ENCODE results near the gene ARL2BP.

Gene ARL2BP

GRCh38 chr16:57284952-57285363 lies 39.9 kb downstream of the ARL2BP start:
- DNase-seq = no peak

DNA sequence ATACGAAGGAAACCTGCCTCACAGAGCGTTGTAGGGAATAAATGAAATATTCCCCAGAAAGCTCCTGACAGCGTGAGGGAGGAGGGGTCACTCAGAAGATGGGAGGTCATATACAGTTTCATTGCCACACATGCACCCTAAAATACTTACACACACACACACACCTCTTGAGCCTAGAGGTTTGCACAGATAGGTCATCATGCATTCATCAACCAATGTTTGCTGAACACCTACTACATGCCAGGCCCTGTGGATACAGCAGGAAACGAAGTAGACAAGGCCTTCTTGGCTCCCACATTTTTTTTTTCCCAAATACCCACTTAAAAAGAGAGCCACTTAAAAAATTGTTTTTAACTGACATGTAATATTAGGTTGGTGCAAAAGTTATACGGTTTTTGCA lies 40.3 kb downstream of the ARL2BP start:
- no peak for DNase-seq

- DNase-seq = no peak
Measured at GRCh38 chr16:57289391-57290257, 44.6 kb downstream of the ARL2BP start.

- DNase-seq = peak; percentile 66
Measured at GRCh38 chr16:57297856-57298255, 52.8 kb downstream of the ARL2BP start.

GRCh38 chr16:57299009-57299718 lies 54.1 kb downstream of the ARL2BP start:
- peak; percentile 54 for DNase-seq

GRCh38 chr16:57299719-57300386 lies 54.8 kb downstream of the ARL2BP start:
- DNase-seq = peak; percentile 80

DNA sequence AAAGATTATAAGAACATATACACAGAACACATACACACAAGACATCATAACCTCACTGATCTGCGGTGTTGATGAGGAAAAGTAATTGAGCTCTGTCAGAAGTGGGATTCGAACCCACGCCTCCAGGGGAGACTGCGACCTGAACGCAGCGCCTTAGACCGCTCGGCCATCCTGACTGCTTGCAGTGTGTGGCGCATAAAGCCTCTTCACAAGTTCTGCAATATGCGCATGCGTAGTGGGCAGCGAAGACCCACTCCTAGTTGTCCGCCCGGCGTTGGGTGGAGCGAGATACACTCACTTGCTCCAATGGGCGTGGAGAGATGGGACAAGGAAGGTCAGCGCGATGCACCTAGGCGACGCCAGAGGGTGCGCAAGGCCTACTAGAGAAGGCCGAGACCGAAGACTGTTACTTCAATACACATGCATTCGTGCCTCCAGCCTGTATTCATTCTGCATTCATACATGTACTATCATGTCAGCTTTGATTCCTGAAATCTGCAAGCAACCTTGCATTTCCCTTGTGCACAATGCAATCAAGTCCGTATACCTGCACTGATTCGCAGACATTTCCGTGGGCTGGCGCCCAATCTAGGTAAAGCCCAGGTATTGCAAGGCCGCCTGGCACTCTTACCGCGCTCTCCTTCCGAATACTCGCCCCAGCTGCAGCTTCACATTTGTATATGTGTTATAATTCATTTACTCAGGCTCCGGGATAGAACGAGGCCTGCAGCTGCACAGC lies 55.5 kb downstream of the ARL2BP start:
- DNase-seq = peak; percentile 97

DNA sequence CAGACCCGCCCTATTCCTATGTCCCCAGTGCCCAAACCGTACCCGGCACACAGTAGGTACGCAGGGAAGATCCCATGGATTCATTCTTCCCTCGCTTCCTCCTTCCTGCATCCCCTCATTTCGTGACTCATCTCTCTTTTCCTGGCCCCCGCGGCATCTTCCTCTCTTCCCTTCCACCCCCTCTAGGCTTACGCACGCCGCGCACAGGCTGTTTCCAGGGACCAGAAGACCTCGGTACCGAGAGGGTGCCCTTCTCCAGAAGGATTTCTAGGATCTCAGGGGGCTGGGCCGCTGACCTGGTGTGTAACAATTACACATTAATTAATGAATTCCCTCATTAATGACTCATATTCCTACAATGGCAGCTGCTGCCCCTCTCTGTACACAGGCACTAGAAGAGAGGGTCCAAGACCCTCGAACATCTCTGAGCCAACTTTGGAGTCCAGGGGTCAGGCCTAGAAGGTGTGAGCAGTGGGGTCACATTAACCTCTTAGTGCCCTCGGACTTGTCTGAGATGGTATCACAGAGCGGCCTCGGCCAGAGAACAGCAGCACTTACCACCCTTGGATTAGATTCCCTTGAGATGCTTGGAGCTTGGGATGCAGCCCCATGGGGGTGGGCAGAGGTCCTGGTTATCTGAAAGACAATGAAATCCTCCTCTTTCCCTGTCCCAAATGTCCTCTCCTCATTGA lies 56.2 kb downstream of the ARL2BP start:
- DNase-seq = no peak

All from CD4-positive, alpha-beta T cell treated with Interleukin-17A for 4 hours (primary cell).